ENCODE data around the gene TMEM117.

TMEM117 gene

DNA sequence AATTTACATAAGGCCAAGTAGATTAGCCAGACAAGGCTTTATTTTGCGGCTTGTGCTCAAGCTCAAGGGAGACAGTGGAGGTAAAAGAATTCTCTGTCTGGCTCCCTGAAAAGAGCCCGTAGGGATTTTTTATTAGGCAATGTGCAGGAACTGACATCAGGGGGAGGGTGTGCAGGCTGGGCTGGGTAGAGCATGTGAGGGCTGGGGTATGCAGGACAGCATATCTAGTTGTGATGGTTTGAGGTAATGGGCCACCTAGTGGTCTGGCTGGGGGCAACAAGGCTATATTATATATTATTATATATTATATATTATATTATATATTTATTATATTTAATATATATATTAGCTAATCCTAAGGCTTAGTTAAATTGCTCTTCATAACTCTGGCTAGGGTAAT lies 102.1 kb downstream of the TMEM117 start:
- TF ChIP-seq, protein P1, sequence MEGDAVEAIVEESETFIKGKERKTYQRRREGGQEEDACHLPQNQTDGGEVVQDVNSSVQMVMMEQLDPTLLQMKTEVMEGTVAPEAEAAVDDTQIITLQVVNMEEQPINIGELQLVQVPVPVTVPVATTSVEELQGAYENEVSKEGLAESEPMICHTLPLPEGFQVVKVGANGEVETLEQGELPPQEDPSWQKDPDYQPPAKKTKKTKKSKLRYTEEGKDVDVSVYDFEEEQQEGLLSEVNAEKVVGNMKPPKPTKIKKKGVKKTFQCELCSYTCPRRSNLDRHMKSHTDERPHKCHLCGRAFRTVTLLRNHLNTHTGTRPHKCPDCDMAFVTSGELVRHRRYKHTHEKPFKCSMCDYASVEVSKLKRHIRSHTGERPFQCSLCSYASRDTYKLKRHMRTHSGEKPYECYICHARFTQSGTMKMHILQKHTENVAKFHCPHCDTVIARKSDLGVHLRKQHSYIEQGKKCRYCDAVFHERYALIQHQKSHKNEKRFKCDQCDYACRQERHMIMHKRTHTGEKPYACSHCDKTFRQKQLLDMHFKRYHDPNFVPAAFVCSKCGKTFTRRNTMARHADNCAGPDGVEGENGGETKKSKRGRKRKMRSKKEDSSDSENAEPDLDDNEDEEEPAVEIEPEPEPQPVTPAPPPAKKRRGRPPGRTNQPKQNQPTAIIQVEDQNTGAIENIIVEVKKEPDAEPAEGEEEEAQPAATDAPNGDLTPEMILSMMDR (IDR thresholded peaks at IDR 0.05; ENCODE audit: low read depth, low read length): peak; percentile 34
- no peaks in the 10 kb centered on the region for H3K27me3 ChIP-seq
- no peak overlapping the region for H3K4me3 ChIP-seq (ENCODE audit: low read depth, low read length)
- peak; percentile 29 for DNase-seq
- no peaks in the 10 kb centered on the region for H3K9me3 ChIP-seq
- no peaks in the 10 kb centered on the region for H3K4me1 ChIP-seq
- H3K36me3 ChIP-seq: no peaks in the 10 kb centered on the region

DNA sequence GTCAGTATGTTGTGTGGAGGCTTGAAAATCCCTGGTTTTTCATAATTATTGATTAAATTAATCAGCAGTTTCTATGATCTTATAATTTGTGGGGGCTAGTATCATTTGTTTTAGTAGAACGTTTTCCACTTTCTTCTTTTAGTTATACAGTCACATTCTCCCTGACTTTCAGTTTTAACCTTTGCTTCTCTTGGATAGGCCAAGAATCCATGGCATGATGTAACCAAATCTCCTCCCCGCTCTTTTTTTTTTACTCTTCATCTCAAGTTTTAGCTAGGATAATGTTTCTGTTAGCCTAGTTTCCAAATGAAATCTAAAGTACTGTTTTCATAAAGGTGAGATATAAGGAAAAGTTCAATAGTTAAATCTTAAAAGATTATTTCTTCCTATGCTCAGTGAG lies 106.5 kb downstream of the TMEM117 start:
- Histone ChIP-seq H3K36me3 (no peaks in the 10 kb centered on the region), H3K27me3 (no peaks in the 10 kb centered on the region), H3K4me3 (ENCODE audit: low read depth, low read length) (no peak overlapping the region), H3K9me3 (no peaks in the 10 kb centered on the region), H3K4me1 (no peaks in the 10 kb centered on the region)
- DNase-seq: no peak
- TF ChIP-seq, protein P1 (IDR thresholded peaks at IDR 0.05; ENCODE audit: low read depth, low read length): no peak

DNA sequence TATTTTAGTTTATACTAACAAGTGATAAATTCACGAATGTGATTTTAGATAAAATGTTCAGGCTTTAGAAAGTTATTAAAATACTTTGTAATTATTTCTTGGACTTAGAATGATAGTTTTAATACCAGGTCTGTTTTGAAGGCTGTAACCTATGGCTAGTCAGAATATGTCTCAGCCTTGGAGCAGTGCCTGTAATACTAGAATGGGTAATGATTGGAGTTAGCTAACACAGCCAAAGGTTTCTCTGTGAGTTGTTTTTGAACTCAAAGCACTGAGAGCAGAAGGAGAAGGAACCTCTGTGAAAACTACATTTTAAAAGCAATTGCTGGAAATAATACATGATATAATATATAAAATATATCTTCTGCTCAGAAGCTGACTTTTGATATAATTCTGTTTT lies 110.1 kb downstream of the TMEM117 start:
- no peaks in the 10 kb centered on the region for H3K27me3 ChIP-seq
- TF ChIP-seq, protein P1 (IDR thresholded peaks at IDR 0.05; ENCODE audit: low read depth, low read length): no peak
- no peak overlapping the region for H3K4me3 ChIP-seq (ENCODE audit: low read depth, low read length)
- H3K9me3 ChIP-seq: no peaks in the 10 kb centered on the region
- DNase-seq: no peak
- no peaks in the 10 kb centered on the region for H3K36me3 ChIP-seq
- no peaks in the 10 kb centered on the region for H3K4me1 ChIP-seq

DNA sequence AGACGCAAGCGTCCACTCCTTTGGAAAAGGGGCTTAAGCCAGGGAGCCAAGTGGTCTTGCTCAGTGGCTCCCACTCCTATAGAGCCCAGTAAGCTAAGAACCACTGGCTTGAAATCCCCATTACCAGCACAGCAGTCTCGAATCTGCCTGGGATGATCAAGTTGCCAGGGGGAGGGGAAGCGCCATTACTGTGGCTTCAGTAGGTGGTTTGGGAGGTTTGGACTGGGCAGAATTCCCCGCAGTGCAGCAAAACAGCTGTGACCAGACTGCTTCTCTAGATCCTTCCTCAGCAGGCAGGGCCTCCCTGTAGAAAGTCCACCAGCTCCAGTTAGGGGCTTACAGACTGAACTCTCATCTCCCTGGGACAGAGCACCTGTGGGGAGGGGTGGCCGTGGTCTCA lies 115.4 kb downstream of the TMEM117 start:
- DNase-seq: no peak
- Histone ChIP-seq H3K9me3 (no peaks in the 10 kb centered on the region), H3K27me3 (no peaks in the 10 kb centered on the region), H3K4me3 (ENCODE audit: low read depth, low read length) (no peak overlapping the region), H3K36me3 (no peaks in the 10 kb centered on the region), H3K4me1 (no peaks in the 10 kb centered on the region)
- TF ChIP-seq, protein P1 (IDR thresholded peaks at IDR 0.05; ENCODE audit: low read depth, low read length): no peak

DNA sequence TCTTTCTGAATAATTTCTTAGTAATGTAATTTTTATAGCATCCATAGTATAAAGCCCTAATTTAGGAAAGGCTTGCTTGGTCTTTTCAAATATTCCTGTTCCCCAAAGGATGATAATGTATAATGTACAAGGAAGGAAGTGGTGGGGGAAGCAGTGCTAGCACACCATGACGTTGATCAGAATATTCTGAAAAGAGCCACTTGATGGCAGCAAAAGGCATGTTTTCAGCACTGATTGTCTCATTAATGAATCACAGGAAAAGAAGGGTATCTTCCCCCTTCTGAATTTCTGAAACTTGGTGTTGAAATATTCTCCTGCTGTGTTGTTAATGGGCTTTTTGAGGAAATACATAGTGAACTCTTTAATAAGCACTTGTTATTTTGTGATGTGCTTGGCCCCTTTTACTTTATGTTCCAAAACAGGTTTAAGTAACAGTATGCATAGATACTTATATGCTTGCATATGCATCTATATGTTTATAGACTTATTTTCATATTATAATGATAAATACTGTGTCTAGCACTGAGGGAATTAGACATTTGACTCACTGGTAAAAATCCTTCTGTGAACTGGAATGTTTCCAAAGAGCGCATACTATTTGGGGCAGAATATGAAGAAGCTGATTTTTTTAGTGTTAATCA lies 122.0 kb downstream of the TMEM117 start:
- H3K4me1 ChIP-seq: no peaks in the 10 kb centered on the region
- H3K27me3 ChIP-seq: no peaks in the 10 kb centered on the region
- H3K9me3 ChIP-seq: no peaks in the 10 kb centered on the region
- H3K4me3 ChIP-seq (ENCODE audit: low read depth, low read length): no peak overlapping the region
- H3K36me3 ChIP-seq: no peaks in the 10 kb centered on the region
- TF ChIP-seq, protein P1 (IDR thresholded peaks at IDR 0.05; ENCODE audit: low read depth, low read length): peak; percentile 51
- peak; percentile 15 for DNase-seq

DNA sequence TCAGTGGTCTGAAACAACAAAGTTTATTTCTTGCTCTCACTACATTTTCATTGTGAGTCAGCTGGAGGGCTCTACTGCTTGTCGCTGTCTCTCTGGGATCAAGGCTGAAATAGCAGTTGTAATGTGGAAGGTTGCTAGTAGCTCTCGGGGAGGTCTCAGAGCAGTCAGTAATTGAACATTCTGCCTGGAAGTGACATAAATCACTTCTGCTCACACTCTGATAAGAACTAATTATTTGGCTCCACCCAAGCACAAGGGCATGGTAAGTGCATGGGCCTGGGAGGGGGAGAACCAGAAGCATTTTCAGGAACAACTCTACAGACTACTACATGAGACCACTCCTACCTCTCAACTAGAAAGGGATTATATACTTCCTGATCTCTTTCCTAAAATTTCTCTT lies 128.2 kb downstream of the TMEM117 start:
- Histone ChIP-seq H3K9me3 (no peaks in the 10 kb centered on the region), H3K4me1 (no peaks in the 10 kb centered on the region), H3K36me3 (no peaks in the 10 kb centered on the region), H3K27me3 (no peaks in the 10 kb centered on the region), H3K4me3 (ENCODE audit: low read depth, low read length) (no peak overlapping the region)
- DNase-seq: no peak
- TF ChIP-seq, protein P1 (IDR thresholded peaks at IDR 0.05; ENCODE audit: low read depth, low read length): no peak

Measured in BE2C (cell line).